ENCODE measurements around the gene MT3. TPM values are rescaled to one million over a fixed set of nuclear protein-coding genes. Genes with fewer than 3 reads are reported as not detected.

MT3 gene
- total RNA-seq, 1 experiment from 2014 or later = not detected

GRCh38 chr16:56628486-56629350 lies 39.4 kb downstream of the MT3 start:
- intact Hi-C loops (cut with micrococcal nuclease; ENCODE audit: unreplicated experiment) (no loop called here), in situ Hi-C loops (cut with HindIII; ENCODE audit: low pct_unique_long_range_greater_than_20kb, low sequenced_read_pairs) (no loop called here)
- H3K9me3 ChIP-seq (ENCODE audit: control insufficient read depth, insufficient read depth, low read depth, low read length) = no peaks in the 10 kb centered on the region
- H3K27me3 ChIP-seq (ENCODE audit: control insufficient read depth, insufficient read depth, low read length) = no peaks in the 10 kb centered on the region
- ATAC-seq (no peak), DNase-seq (ENCODE audit: low read depth, low spot score) (no peak)
- BruUV-seq (replicated peaks) = no TSS peak
- peaks cover 13% of the 10 kb centered on the region for H3K4me1 ChIP-seq (ENCODE audit: control insufficient read depth, insufficient read depth, low read length)
- H3K4me3 ChIP-seq (ENCODE audit: low read depth in 2 of 2, low read length in 2 of 2) = no peak overlapping the region
- no peak overlapping the region for H3K27ac ChIP-seq (ENCODE audit: low read length)
- TF ChIP-seq SIN3A (IDR thresholded peaks at IDR 0.05; ENCODE audit: borderline replicate concordance, insufficient read depth, low read depth, low read length) = no peak
- TF ChIP-seq REST (IDR thresholded peaks at IDR 0.05; ENCODE audit: insufficient read depth in 1 of 2, low read depth in 2 of 2, low read length in 1 of 2) = no peak
- TF ChIP-seq TCF7L2 (IDR thresholded peaks at IDR 0.05; ENCODE audit: low read depth, low read length) = no peak
- no peak for TF ChIP-seq POLR2AphosphoS5 (IDR thresholded peaks at IDR 0.05; ENCODE audit: low read depth, low read length)
- no peak; the same call in 1 of the 2 replicates for TF ChIP-seq CTCF (IDR thresholded peaks at IDR 0.05)
- ChIA-PET POLR2A (interaction anchor here (0.5 kb wide), 1 partner anchor 44 kb away, joined by 3 read pairs; no protein-coding TSS in a partner anchor), CTCF (interaction anchor here (0.7 kb wide), 1 partner anchor 27 kb away, joined by 8 read pairs; no protein-coding TSS in a partner anchor)
- H3K36me3 ChIP-seq (ENCODE audit: control insufficient read depth, insufficient read depth, low read length) = no peaks in the 10 kb centered on the region; the same call in 1 of the 2 replicates

GRCh38 chr16:56629531-56629930 lies 40.2 kb downstream of the MT3 start:
- H3K9me3 ChIP-seq (ENCODE audit: control insufficient read depth, insufficient read depth, low read depth, low read length) = no peaks in the 10 kb centered on the region
- no peak for ATAC-seq
- no peak overlapping the region for H3K27ac ChIP-seq (ENCODE audit: low read length)
- intact Hi-C loops (cut with micrococcal nuclease; ENCODE audit: unreplicated experiment) = no loop called here
- no peak for TF ChIP-seq REST (IDR thresholded peaks at IDR 0.05; ENCODE audit: insufficient read depth in 1 of 2, low read depth in 2 of 2, low read length in 1 of 2)
- TF ChIP-seq SIN3A (IDR thresholded peaks at IDR 0.05; ENCODE audit: borderline replicate concordance, insufficient read depth, low read depth, low read length) = no peak
- TF ChIP-seq POLR2AphosphoS5 (IDR thresholded peaks at IDR 0.05; ENCODE audit: low read depth, low read length) = no peak
- no peak for TF ChIP-seq CTCF (IDR thresholded peaks at IDR 0.05)
- no peak for TF ChIP-seq TCF7L2 (IDR thresholded peaks at IDR 0.05; ENCODE audit: low read depth, low read length)
- BruUV-seq (replicated peaks) = no TSS peak
- no peaks in the 10 kb centered on the region; the same call in 1 of the 2 replicates for H3K36me3 ChIP-seq (ENCODE audit: control insufficient read depth, insufficient read depth, low read length)
- POLR2A ChIA-PET = interaction anchor here (0.5 kb wide), 1 partner anchor 43 kb away, joined by 3 read pairs; no protein-coding TSS in a partner anchor
- peaks cover 13% of the 10 kb centered on the region for H3K4me1 ChIP-seq (ENCODE audit: control insufficient read depth, insufficient read depth, low read length)
- no peaks in the 10 kb centered on the region for H3K27me3 ChIP-seq (ENCODE audit: control insufficient read depth, insufficient read depth, low read length)
- H3K4me3 ChIP-seq (ENCODE audit: low read depth in 2 of 2, low read length in 2 of 2) = no peak overlapping the region
- CTCF ChIA-PET = no interaction called here
- no peak for DNase-seq (ENCODE audit: low read depth, low spot score)
- in situ Hi-C loops (cut with HindIII; ENCODE audit: low pct_unique_long_range_greater_than_20kb, low sequenced_read_pairs) = no loop called here

All from Panc1 (cell line).